K562 (cell line): ENCODE results near the gene FOXD2. TPM values are rescaled to one million over a fixed set of nuclear protein-coding genes. Genes with fewer than 3 reads are reported as not detected.

Experiments
- CBX3 ChIP-seq, 2 experiments: IDR thresholded peaks; 1 replicate in 1 of 2; 2 replicates in 1 of 2; pipeline ENCODE4 v1.6.1; 2012; ENCODE audit warnings: inconsistent platforms in 2 of 2, low read length in 2 of 2, borderline replicate concordance in 1 of 2, control low read depth in 1 of 2
- EGR1 ChIP-seq: fragments of 450-650 bp; conservative IDR thresholded peaks from 2 replicates; pipeline ENCODE4 v1.6.1; 2017; ENCODE audit warnings: mild to moderate bottlenecking
- HMGN3 ChIP-seq: IDR thresholded peaks from 2 replicates; pipeline ENCODE4 v1.6.1; 2011; ENCODE audit warnings: borderline replicate concordance, low read depth, mild to moderate bottlenecking, mixed read lengths, low read length; ENCODE audit not compliant: insufficient read length; ENCODE audit errors: extremely low read depth
- HOXB6 ChIP-seq: fragments of 250-450 bp; sonication (Bioruptor Pico); IDR thresholded peaks from 2 replicates; pipeline ENCODE4 v1.5.1; 2022; ENCODE audit warnings: mild to moderate bottlenecking, borderline replicate concordance
- MAZ ChIP-seq, 2 experiments: fragments of 450-650 bp in 1 of 2; sonication (generic) in 1 of 2; formaldehyde crosslinking; IDR thresholded peaks in 1 of 2; conservative IDR thresholded peaks in 1 of 2; 2 replicates each; pipeline versions ENCODE4 v1.4.0 to v1.5.0; 2020; ENCODE audit warnings: mild to moderate bottlenecking in 1 of 2, missing genetic modification reagents in 1 of 2
- MIER1 ChIP-seq: fragments of 450-650 bp; IDR thresholded peaks from 2 replicates; pipeline ENCODE4 v1.6.1; 2016; ENCODE audit warnings: antibody characterized with exemption, mild to moderate bottlenecking, low read depth
- MYNN ChIP-seq, 2 experiments: sonication (generic); formaldehyde crosslinking in 1 of 2; IDR thresholded peaks; 2 replicates each; pipeline versions ENCODE4 v1.5.0 to v1.6.1; 2016 to 2020; ENCODE audit warnings: antibody characterized with exemption in 1 of 2, missing genetic modification reagents in 1 of 2
- SP2 ChIP-seq: IDR thresholded peaks from 2 replicates; pipeline ENCODE4 v1.6.1; 2011; ENCODE audit warnings: mild to moderate bottlenecking, low read depth, low read length, moderate library complexity; ENCODE audit not compliant: poor library complexity, severe bottlenecking; ENCODE audit errors: extremely low read depth
- TRIM24 ChIP-seq, 2 experiments: fragments of 450-650 bp; IDR thresholded peaks; 2 replicates each; pipeline ENCODE4 v1.6.1; 2016
- polyA plus RNA-seq, 8 experiments: library from polyadenylated mRNA; depleted of rRNA in 4 of 8; stranded (reverse) in 5 of 8; unstranded in 3 of 8; fragments of >200 nt; fragmentation: Nextera tagmentation in 2 of 8; fragmentation: Illumina TruSeq in 1 of 8; extraction: Ambion mirVana in 2 of 8; extraction: Trizol in 1 of 8; gene quantifications; 2 replicates each; pipeline versions ENCODE4 v1.2.1 to v1.2.3, GENCODE V29; 2011 to 2014; ENCODE audit warnings: inconsistent platforms in 1 of 8, missing spikeins in 1 of 8
- total RNA-seq, 7 experiments: library from RNA; depleted of rRNA in 6 of 7; stranded (reverse); fragments of >200 nt in 6 of 7; fragmentation: Illumina TruSeq in 2 of 7; extraction: Trizol in 2 of 7; gene quantifications; 2 replicates each; pipeline versions ENCODE4 v1.2.1 to v1.2.3, GENCODE V29; 2011 to 2021; ENCODE audit warnings: low replicate concordance in 1 of 7
- TF ChIP-seq, protein P1 (sequence below): sonication (generic); formaldehyde crosslinking; IDR thresholded peaks from 2 replicates; pipeline ENCODE4 v1.8.0; 2022; ENCODE audit warnings: missing genetic modification reagents, mild to moderate bottlenecking, moderate library complexity, borderline replicate concordance
- TF ChIP-seq, protein P2 (sequence below), 2 experiments: fragments of 450-650 bp; formaldehyde crosslinking in 1 of 2; IDR thresholded peaks; 2 replicates each; pipeline versions ENCODE4 v1.4.0 to v1.6.1; 2014 to 2020; ENCODE audit warnings: mild to moderate bottlenecking in 2 of 2, borderline replicate concordance in 1 of 2, low read depth in 1 of 2
- TF ChIP-seq, protein P3 (sequence below): sonication (generic); formaldehyde crosslinking; IDR thresholded peaks from 2 replicates; pipeline ENCODE4 v1.5.0; 2020; ENCODE audit warnings: missing genetic modification reagents
- TF ChIP-seq, protein P4 (sequence below): fragments of 250-450 bp; sonication (Bioruptor Pico); IDR thresholded peaks from 2 replicates; pipeline ENCODE4 v1.5.0; 2021; ENCODE audit warnings: mild to moderate bottlenecking, borderline replicate concordance

FOXD2 gene
- total and polyA plus RNA-seq, 9 of the 15 experiments (the other 6 are each of a cell fraction or from before 2014, with no cell fraction given), result 0.06 to 1.2 (median 0.22) TPM

DNA sequence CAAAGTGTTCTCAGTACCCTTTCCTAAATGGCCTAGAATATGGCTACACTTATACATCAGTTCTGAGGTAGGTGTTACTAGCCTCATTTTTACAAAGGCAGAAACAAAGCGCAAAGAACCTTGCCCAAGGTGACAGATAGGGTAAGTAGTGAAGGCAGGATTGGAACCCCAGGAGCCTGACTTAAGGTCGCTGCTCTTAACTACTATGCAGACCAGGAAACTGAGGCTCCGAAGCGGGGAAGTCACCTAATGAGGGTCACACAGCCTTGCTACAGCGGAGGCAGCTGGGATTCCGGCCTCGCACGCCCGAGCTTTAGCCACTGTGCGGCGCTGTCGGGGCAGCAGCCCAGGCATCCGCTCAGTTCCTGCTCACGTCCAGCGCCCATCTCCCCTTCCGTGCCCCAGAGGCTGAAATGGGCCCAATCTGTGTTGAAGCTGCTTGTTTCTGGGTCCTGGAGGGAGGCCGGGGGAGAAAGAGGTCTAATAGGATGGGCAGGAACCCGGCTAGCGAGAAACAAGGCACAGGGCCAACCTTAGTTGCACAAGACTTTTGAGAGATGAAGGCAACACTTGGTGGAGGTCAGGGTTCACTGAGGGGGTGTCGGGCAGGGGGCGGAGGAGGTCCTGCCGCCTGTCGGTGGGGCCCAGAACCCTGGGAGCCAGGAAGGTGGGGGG, 1.4 kb upstream of the FOXD2 start (continued):
- no peak for TF ChIP-seq SP2
- TF ChIP-seq, protein P1, sequence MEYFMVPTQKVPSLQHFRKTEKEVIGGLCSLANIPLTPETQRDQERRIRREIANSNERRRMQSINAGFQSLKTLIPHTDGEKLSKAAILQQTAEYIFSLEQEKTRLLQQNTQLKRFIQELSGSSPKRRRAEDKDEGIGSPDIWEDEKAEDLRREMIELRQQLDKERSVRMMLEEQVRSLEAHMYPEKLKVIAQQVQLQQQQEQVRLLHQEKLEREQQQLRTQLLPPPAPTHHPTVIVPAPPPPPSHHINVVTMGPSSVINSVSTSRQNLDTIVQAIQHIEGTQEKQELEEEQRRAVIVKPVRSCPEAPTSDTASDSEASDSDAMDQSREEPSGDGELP, result peak; percentile 81
- TF ChIP-seq HMGN3, result peak; percentile 20
- TF ChIP-seq MYNN (IDR thresholded peaks at IDR 0.05), result 0 out of 2 replicates have a peak, but pooled peaks have one; percentile 48
- TF ChIP-seq MYNN (CRISPR knock-in tag; IDR thresholded peaks at IDR 0.05), result no peak
- TF ChIP-seq, protein P2, sequence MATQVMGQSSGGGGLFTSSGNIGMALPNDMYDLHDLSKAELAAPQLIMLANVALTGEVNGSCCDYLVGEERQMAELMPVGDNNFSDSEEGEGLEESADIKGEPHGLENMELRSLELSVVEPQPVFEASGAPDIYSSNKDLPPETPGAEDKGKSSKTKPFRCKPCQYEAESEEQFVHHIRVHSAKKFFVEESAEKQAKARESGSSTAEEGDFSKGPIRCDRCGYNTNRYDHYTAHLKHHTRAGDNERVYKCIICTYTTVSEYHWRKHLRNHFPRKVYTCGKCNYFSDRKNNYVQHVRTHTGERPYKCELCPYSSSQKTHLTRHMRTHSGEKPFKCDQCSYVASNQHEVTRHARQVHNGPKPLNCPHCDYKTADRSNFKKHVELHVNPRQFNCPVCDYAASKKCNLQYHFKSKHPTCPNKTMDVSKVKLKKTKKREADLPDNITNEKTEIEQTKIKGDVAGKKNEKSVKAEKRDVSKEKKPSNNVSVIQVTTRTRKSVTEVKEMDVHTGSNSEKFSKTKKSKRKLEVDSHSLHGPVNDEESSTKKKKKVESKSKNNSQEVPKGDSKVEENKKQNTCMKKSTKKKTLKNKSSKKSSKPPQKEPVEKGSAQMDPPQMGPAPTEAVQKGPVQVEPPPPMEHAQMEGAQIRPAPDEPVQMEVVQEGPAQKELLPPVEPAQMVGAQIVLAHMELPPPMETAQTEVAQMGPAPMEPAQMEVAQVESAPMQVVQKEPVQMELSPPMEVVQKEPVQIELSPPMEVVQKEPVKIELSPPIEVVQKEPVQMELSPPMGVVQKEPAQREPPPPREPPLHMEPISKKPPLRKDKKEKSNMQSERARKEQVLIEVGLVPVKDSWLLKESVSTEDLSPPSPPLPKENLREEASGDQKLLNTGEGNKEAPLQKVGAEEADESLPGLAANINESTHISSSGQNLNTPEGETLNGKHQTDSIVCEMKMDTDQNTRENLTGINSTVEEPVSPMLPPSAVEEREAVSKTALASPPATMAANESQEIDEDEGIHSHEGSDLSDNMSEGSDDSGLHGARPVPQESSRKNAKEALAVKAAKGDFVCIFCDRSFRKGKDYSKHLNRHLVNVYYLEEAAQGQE (IDR thresholded peaks at IDR 0.05; ENCODE audit: borderline replicate concordance), result peak; percentile 55
- TF ChIP-seq, protein P2 (CRISPR knock-in tag; IDR thresholded peaks at IDR 0.05; ENCODE audit: low read depth), result no peak
- 0 out of 3 replicates have a peak, but pooled peaks of 1 of the 2 experiments have one; percentile 41 for TF ChIP-seq CBX3 (IDR thresholded peaks at IDR 0.05; ENCODE audit: borderline replicate concordance in 1 of 2, low read length in 2 of 2)
- peak; percentile 82 for TF ChIP-seq EGR1
- TF ChIP-seq, protein P3, sequence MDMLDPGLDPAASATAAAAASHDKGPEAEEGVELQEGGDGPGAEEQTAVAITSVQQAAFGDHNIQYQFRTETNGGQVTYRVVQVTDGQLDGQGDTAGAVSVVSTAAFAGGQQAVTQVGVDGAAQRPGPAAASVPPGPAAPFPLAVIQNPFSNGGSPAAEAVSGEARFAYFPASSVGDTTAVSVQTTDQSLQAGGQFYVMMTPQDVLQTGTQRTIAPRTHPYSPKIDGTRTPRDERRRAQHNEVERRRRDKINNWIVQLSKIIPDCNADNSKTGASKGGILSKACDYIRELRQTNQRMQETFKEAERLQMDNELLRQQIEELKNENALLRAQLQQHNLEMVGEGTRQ (CRISPR knock-in tag), result no peak
- TF ChIP-seq TRIM24 (IDR thresholded peaks at IDR 0.05), result peak in 1 of 2 experiments; percentile 24; a peak in 1 of 4 replicates
- TF ChIP-seq, protein P4, sequence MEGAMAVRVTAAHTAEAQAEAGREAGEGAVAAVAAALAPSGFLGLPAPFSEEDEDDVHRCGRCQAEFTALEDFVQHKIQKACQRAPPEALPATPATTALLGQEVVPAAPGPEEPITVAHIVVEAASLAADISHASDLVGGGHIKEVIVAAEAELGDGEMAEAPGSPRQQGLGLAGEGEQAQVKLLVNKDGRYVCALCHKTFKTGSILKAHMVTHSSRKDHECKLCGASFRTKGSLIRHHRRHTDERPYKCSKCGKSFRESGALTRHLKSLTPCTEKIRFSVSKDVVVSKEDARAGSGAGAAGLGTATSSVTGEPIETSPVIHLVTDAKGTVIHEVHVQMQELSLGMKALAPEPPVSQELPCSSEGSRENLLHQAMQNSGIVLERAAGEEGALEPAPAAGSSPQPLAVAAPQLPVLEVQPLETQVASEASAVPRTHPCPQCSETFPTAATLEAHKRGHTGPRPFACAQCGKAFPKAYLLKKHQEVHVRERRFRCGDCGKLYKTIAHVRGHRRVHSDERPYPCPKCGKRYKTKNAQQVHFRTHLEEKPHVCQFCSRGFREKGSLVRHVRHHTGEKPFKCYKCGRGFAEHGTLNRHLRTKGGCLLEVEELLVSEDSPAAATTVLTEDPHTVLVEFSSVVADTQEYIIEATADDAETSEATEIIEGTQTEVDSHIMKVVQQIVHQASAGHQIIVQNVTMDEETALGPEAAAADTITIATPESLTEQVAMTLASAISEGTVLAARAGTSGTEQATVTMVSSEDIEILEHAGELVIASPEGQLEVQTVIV, result no peak
- no peak for TF ChIP-seq HOXB6 (CRISPR knock-in tag)
- peak in 1 of 2 experiments; percentile 43; a peak in 1 of 4 replicates for TF ChIP-seq MAZ (CRISPR knock-in tag; conservative IDR thresholded peaks at IDR 0.05 in 1 of 2, IDR thresholded peaks at IDR 0.05 in 1 of 2)
- TF ChIP-seq MIER1, result 0 out of 2 replicates have a peak, but pooled peaks have one; percentile 29
